Measurements from ENCODE around the gene MRPL48.
"Not testable (repeated sequence)": the region's sequence is repeated elsewhere in the genome, so short reads cannot be mapped to it uniquely, and the experiment has no call there.

The MRPL48 gene

DNA sequence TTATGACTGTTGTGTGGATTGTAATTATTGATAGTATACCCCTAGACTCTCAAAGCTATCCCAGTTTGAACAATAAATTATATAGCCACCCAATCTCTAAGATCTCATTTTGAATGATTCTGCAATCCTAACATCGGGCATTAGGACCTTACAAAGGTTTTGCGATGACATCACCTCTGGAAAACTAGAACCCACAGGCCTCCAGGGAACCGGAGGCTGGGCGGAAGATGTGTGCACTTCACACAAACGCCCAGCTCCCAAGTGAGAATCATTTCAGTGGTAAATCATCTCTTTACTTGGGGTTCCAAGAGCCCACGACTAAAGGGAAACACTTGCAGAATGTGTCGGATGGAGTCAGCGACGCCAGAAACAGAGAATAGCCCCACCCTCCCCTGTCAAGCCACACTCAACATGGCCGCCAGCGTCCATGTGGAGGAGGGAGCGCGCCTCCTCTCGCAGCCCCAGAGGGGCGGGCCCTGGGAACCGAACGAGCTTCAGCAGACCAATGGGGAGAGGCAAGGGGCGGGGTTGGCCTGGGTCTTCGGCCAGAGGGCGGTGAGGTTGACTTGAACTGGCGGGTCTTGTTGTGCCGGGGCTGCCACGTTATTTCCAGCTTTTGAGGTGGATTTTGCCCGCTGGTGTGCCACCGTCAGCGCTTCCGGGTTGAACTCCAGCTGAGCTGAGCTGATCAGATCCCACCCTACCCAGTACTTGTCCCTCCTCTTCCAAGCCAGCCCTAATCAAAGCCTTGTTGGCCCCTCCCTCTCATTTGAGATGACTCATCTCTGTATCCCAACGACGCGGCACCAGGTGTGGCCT lies 8.4 kb upstream of the MRPL48 start:
- DNase-seq: peak; percentile 98 to 99 (median 98)

DNA sequence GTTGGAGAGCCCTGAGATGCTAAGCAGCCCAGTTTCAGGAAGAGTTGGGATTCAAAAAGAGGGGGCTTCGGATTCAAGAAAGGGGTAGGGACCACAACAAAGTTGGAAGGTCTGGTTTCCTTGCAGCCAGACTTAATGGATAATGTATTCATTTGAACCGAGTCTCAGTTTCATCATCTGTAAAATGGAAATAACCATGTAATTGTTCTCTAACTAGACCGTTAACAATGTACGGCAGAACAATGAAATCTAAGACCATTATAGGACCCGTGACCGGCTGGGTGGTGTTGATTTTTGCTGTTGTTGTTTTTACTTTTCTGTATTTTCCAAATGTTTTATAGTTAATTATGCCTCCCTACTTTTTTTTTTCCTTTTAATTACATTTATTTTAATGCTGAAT lies 6.4 kb upstream of the MRPL48 start:
- DNase-seq: no peak

DNA sequence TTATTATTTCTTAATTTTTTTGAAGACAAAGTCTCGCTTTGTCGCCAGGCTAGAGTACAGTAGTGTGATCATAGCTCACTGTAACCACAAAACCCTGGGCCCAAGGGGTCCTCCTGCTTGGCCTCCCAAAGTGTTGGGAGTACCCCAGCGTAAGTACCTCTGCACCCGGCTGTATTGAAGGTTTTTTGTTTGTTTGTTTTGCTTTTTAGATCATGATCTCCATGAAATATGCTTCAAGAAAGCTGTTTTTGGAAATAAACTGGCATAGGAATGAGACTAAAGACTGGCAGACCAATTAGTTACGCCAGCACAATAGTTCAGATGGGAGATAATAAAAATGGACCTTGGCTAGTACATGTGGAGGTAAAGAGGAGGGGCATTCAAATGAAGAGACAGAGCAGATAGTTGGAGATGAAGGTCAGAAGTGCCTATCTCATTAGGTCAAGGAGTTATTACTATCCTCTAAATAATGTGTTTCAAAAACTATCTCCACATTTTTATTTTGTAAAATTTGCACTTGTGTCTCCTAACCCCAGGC lies 4.1 kb upstream of the MRPL48 start:
- DNase-seq: no peak

DNA sequence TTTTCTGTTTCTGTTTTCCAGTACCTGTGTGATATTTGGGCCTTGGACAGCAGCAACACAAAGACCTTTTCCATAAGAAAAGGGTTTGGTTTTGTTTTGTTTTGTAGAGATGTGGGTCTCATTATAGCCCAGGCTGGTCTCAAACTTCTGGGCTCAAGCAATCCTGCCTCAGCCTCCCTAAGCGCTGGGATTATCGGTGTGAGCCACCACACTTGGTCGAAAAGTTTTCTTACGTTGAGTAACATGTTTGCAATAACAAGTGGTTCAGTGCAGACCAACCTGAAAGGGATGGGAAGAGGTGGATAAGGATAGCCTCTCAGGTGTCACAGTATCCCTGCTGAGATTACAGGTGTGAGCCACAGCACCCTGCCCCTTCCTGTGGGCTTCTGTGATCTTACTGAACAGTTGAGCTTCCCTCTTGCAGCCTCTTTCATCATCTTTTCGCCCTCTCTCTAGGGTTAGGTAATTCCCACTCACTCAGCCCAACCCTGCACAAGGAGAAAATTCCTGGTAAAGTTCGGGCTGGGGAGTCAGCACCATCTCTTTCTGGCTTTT lies 3.5 kb upstream of the MRPL48 start:
- DNase-seq: peak in 2 of 3 donors; percentile 14 to 17

DNA sequence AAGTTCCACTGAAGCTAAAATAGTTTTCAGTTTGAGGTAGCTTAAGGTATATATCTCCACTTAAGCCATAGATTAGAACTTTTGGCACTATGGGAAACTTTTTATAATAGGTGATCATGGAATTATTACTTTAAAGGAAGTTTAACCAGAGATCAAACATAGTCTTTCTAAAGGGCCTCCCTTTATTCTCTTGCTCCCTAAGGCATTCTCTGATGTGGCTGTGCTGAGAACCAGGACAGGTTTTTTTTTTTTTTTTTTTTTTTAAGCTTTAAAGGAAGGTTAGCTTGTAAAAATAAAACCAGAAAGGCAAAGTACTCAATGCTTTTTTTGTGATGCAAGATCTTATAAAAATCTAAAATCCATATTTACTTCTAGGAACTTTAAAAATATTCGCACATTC lies 2.9 kb upstream of the MRPL48 start:
- no peak for DNase-seq

DNA sequence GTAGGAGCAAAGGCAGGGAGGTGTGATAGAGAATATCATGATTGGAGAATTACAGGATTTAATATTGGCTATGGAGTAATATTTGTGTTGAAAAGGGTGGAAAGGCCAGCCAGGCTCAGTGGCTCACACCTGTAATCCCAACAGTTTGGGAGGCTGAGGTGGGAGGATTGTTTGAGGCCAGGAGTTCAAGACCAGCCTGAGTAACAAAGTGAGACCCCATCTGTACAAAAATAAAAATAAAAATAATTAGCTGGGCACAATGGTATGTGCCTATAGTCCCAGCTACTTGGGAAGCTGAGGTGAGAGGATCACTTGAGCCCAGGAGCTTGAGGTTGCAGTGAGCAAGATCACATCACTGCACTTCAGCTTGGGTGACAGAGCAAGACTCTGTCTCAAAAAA lies 2.2 kb upstream of the MRPL48 start:
- not testable (repeated sequence) for DNase-seq

DNA sequence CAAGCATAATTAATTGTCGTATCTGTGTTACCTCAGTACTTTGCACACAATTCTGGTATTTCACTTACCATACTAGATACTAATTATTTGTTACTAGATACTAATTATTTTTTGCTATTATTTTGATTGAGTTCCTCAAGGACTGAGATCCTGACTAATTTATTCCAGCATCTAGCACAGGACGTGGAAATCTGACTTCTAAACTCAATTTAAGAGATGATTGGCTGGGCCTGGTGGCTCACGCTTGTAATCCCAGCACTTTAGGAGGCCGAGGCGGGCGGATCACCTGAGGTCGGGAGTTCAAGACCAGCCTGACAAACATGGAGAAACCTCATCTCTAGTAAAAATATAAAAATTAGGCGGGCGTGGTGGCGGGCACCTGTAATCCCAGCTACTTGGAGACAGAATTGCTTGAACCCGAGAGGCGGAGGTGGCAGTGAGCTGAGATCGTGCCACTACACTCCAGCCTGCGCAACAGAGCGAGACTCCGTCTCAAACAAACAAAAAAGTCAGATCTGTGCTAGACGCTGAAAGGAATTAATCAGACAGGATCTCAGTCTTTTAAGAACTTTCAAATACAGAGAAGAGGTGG lies 527 bp upstream of the MRPL48 start:
- DNase-seq: no peak

DNA sequence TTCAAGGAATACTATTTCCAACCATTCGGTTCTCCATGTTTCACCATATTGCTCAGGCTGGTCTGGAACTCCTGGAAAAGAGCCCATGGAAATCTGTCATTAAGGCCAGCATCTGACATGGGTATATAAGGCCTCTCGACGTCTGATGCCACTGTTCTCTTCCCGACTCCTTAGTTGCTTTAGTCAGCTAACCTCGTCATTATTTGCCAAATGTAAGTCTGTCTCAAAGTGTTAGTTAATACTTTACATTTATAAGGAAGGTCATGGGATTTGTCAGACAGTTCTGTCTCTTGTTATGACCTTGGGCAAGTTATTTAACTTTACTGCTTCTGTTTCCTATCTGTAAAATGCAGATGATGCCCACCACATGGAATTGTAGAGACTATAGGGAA lies 1.6 kb downstream of the MRPL48 start:
- no peak for DNase-seq

DNA sequence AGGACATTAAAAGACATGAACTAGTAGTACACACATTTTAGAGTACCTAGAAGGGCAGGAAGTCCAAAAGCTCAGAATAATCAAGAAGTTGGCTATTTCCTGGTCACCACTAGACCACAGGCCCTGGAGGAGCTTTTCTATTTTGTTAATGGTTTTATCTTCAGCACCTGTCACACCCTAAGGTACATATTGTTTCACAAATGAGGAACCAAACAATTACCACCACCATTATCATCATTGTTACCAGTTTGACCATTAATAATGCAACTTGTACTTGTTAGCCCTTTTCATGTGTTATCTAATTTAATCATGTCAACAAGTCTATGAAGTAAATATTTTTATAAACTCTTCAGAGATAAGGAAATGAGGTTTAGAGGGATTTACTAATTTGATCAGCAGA lies 4.9 kb downstream of the MRPL48 start:
- no peak for DNase-seq

DNA sequence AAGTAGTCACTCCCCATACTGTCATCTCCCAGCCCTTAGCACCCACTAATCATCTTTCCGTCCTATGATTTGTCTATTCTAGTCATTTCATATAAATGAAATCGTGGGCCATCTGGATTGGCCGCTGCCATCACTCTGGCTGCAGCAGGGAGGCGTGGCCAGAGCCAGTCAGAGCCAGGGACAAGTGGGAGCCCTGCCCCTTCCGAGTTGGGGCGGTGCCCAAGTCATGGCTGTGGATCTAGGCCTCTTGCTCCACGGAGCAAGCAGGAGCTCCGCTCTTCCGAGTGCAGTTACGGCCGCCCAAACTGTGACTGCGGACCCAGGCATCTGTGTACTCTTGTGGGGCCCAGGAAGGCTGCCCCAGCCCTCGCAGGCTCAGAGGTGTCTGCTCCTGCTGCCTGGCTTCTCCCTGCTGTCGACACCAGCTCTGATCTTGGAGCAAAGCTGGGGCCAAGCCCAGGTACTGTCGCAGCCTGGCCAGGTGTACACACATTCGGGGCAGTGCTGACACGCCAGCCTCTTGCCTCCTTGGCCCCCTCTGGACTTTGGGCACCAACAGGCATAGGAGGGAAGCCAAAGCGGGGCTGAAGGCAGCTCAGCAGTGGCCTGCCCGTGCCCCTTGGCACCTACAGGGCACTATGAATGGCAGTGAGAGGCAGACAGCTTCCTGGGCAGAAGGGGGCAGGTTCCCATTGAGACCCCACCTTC lies 8.4 kb downstream of the MRPL48 start:
- no peak for DNase-seq

DNA sequence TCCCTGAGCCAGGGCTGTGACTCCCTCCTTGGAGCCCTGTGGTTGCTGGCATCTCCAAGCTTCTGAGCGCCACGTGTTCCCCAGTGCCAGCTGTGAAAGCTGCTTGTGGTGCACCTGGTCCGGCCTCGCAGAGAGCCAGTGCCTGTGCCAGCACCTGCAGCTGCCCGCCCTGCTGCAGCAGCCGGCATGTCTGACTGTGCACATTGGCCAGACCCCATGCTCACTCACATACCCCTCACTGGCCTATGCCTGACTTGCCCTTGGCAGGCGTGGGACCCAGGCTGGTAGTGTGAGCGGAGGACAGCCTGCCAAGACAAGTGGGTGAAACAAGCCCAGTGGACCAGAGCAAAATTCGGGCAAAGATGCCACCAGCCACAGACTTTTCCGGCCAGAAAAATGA lies 9.8 kb downstream of the MRPL48 start:
- DNase-seq: no peak

DNA sequence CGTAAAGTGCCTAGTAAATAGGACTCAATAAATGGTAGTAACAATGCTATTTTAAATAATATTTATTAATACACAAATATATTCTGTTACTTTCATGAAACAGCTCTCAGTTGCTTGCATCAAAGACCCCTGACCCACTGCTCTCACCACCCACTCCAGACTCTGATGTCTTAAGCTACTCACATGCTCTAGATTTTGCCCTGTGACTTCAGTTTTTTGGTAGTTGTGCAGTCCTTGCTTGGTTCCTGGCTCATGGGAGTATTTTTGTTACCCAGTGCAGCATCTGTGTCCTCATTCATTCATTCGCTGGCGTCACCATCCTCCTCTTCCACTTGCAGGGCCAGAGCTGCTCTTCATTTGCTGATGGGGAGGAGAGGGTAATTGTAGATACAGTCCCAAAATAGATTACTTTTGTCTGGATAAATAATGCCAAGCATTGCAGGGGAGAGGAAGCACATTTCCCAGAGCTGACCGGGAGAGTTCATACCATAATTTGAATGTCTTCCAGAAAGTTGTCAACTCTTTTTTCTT lies 12.7 kb downstream of the MRPL48 start:
- peak in 1 of 3 donors; percentile 4 for DNase-seq

DNA sequence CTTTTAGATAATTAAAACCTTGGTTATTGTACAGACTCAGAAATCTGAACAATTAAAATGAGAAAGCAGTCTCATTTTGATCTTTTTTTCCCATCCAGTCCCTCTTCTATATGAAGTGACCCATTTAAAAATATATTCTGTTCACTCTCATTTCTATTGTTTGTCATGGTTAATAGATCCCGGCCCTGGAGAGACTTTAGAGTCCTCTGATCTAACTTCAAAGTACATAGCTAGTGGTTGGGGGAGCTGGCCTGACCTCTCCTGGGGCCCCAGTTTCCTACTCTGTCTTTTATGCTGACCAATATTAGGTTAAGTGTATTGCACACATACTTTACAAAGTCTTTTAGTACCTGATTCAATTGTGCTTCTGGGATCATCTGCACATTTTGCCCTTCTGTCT lies 13.5 kb downstream of the MRPL48 start:
- no peak for DNase-seq

DNA sequence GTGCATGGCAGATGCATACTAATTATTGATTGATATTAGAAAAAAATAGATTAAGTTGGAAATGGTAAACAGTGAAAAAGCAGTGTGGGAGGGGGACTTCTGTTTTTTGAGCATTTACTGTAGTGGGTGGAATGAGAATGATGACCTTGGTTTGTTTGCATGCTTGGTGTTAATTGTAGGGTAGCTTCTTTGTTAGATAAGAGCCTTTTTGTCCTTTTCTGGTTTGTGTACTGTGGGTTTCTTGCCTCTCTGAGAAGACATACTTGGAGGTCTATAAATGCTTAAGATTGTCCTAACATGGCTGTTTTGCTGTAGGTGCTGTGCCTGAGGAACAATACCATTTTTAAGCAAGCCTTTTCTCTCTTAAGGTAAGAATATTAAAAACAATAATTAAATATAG lies 17.0 kb downstream of the MRPL48 start:
- DNase-seq: peak; percentile 21 to 30 (median 24)

DNA sequence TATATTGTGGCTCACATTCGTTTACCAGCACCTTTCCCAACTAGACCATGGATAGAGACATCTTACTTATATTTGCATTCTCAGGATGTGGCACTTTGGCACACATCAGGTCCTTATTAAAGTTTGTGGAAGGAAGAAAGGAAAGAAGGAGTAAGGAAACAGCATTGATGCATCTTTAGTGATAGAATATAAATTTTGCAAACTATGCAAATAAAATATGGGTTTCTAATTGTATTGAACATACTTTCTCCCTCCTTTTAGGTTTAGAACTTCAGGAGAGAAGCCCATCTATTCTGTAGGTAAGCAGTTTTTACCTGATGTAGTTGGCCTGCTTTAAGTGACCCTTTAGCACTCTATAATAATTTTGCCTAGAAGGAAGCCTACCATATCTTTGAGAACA lies 20.4 kb downstream of the MRPL48 start:
- no peak for DNase-seq

DNA sequence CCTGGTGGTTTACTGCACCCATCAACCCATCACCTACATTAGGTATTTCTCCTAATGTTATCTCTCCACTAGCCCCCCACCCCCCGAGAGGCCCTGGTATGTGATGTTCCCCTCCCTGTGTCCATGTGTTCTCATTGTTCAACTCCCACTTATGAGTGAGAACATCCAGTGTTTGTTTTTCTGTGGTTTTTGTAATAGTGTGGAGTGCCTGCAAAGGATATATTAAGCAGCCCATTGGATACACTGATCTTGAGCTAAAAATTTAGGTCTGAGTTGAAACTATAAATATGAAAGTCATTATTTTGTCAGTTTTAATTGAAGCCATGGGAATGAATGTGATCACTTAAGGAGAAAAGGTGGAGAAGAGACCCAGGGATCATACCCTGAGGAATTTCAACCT lies 23.0 kb downstream of the MRPL48 start:
- no peak for DNase-seq

DNA sequence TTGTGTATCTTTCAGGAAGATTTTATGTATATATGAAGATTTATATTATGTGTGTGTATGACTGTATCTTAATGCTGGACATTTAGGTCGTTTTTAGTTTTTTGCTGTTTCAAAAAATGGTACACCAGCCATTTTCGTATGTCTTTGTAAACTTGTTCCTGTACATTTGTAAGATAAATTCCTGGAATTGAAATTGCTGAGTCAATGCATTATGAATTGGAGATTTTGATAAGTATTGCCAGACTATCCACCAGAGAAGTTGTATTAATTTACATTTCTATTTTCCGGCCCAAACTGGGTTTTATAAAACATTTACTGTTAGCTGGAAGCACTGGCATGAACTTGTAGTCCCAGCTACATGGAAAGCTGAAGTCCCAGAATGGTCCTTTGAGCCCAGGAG lies 24.6 kb downstream of the MRPL48 start:
- no peak for DNase-seq

DNA sequence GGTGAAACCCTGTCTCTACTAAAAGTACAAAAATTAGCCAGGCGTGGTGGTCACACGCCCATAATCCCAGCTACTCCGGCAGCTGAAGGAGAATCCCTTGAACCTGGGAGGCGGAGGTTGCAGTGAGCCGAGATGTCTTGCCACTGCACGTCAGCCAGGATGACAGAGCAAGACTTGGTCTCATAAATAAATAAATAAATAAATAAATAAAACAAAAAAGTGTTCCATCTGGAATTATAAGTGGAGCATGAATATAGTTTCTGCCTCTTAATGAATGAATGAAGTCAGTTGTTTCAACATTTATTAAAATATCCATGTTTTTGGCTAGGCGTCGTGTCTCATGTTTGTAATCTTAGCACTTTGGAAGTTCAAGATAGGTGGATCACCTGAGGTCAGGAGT lies 27.1 kb downstream of the MRPL48 start:
- no peak for DNase-seq

DNA sequence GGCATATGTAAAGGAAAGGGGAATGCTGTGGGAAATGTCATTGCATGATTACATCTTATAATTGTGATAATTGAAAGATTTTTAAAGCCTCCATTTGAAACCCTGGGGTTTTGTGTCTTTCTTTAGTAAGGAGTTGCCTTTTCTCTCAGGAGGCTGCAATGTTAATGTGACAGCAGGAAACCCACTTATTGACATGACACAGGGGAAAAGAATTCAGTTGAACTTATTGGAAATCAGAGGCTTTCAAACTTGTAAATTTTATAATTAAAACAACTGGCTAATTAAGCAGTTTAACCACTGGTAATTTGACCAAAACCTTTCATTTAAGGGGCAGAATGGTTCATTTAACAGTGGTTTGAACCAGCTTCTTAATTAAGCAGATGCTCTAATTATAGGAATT lies 31.2 kb downstream of the MRPL48 start:
- DNase-seq: no peak

DNA sequence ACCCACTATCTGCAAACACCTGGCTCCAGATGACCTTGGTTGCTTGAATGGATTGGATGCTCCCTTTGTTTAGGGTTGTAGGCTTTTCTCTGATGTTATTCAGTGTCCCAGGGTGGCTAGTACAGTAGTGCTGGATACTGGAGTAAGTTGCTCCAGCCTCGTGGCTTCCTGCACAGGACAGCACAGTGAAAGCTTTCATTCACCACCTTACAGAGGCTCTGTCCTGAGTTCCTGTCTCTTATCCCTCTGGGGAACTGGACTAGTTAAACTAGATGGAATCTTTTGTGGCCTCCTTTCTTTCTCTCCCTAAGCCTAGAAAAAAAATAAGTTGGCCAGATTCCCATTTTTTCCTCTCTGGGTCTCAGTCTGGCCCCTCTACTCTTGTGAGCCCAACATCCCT lies 42.6 kb downstream of the MRPL48 start:
- no peak for DNase-seq

DNA sequence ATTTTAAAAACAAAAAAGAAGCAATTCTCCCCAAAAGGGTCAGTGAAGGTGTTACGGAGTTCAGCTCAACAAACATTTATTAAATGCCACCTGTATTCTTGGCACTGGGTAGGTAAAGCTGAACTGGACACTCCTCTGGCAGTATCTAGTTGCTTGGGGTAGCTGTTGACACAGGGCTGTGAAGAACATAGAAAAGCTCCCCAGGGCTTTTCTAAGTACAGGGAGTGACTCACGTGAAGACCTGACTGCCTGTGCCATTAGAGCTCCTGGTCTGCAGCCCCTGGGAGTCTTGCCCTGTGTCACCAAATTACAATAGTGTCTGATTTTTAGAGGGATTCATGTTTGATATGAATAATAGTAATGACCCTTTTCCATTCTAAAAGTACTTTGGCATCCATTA lies 45.4 kb downstream of the MRPL48 start:
- DNase-seq: no peak

DNA sequence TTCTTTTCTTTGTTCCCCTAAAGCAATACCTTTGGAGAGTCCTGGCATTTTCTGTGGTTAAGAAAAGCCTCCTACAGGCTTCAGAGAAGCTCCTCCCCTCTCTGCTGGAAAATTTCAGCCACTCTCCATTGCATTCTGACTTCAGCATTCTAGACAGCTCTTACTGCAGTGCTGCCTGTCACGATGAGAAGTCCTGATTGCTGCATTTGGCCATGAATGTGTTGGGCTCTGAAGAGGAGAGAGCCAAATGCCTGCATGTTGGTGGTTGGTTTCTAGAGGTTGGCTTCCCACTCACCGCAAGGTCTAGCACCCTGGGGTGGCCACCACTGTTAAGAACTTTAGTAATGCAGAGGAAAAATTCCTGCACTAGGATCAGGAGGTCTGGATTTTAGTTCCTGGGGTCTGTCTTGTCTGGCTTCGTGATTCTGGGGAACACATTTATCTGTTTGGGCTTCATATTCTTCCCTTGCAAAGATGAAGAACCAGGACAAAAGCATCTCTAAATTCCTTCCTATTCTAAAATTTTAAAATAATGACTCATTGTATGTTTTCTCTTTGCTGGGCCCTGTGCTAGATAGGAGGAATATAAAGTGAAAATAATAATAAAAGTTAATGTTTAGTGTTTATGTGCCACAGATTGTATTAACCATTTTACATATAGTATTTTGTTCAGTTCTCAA lies 50.9 kb downstream of the MRPL48 start:
- no peak for DNase-seq

DNA sequence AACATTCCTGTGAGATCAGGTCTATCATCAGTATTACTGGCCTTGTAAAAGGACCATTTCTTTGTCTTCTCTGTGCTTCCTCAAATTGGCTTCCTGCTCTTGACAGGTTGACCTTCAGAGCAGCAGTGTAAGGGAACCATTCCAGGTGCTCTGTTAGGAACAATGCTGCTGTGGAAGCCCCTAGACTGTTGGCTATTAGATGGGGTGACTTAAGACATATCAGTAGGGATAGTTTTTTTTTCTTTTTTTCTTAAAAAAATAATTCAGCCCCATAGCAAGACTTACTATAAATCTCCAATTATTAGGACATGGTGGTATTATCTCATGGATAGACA lies 51.4 kb downstream of the MRPL48 start:
- no peak for DNase-seq

Measured in suppressor macrophage treated with lipopolysaccharide for 1 hour (primary cell).